ENCODE data around the gene BEST3. TPM values are rescaled to one million over a fixed set of nuclear protein-coding genes. Genes with fewer than 3 reads are reported as not detected.

The BEST3 gene
- total and polyA plus RNA-seq, 2 of the 4 experiments (the other 2 are of a cell fraction), result under 0.01 to 0.07 TPM

- H3K9ac ChIP-seq (ENCODE audit: low read depth, low read length), result no peak overlapping the region
- no peak for ATAC-seq (ENCODE audit: low read depth)
- no peak overlapping the region for H3K14ac ChIP-seq (replicated peaks; ENCODE audit: low read depth, low read length)
- H3K27ac ChIP-seq (ENCODE audit: insufficient read depth, low read length), result no peak overlapping the region
- H4K20me1 ChIP-seq (ENCODE audit: insufficient read depth, low read length), result no peaks in the 10 kb centered on the region
- H3K4me3 ChIP-seq (ENCODE audit: insufficient read depth, low read depth, low read length), result no peak overlapping the region
- H3K27me3 ChIP-seq (ENCODE audit: control insufficient read depth, insufficient read depth, low read length), result no peaks in the 10 kb centered on the region; the same call in 1 of the 2 replicates
- no peak overlapping the region for H2BK20ac ChIP-seq (ENCODE audit: low read depth, low read length)
- dilution Hi-C loops (cut with HindIII; ENCODE audit: low sequenced_read_pairs, unreplicated experiment), result no loop called here
- no peak overlapping the region for H2BK15ac ChIP-seq (ENCODE audit: low read depth, low read length)
- no peaks in the 10 kb centered on the region for H3K9me3 ChIP-seq (ENCODE audit: control insufficient read depth, insufficient read depth, low read length)
- intact Hi-C loops (cut with micrococcal nuclease), result no loop called here
- no peak overlapping the region for H2AK5ac ChIP-seq (ENCODE audit: low read depth, low read length)
- no CpG with 5 or more reads among the region's 1 CpG for WGBS, 2 experiments (ENCODE audit: extremely low coverage in 2 of 2, insufficient read length in 1 of 2)
- H3K4ac ChIP-seq (ENCODE audit: low read depth, low read length), result no peak overlapping the region
- H3K56ac ChIP-seq (ENCODE audit: extremely low read depth, insufficient read depth, low read length), result no peak overlapping the region
- H3K23ac ChIP-seq (ENCODE audit: low read depth, low read length), result no peak overlapping the region
- BruUV-seq (replicated peaks), result no TSS peak
- no peaks in the 10 kb centered on the region for H3K79me1 ChIP-seq (ENCODE audit: low read depth in 1 of 2, low read length in 2 of 2)
- no peaks in the 10 kb centered on the region for H3K36me3 ChIP-seq (ENCODE audit: control insufficient read depth, insufficient read depth, low read length)
- H4K5ac ChIP-seq (ENCODE audit: low read depth, low read length), result no peak overlapping the region
- no peak overlapping the region for H4K8ac ChIP-seq (ENCODE audit: low read depth in 2 of 2, low read length in 2 of 2)
- POLR2A ChIA-PET (ENCODE audit: unreplicated experiment), result no interaction called here
- no peak overlapping the region for H2AK9ac ChIP-seq (replicated peaks; ENCODE audit: low read depth, low read length, poor library complexity)
- H2AFZ ChIP-seq (replicated peaks; ENCODE audit: low read length, poor library complexity), result no peak overlapping the region
- no peak overlapping the region for H3K18ac ChIP-seq (ENCODE audit: low read depth, low read length)
- no peak overlapping the region for H2BK120ac ChIP-seq (ENCODE audit: low read depth, low read length)
- H4K91ac ChIP-seq (ENCODE audit: insufficient read depth, low read depth, low read length), result no peak overlapping the region
- no peak overlapping the region for H2BK5ac ChIP-seq (ENCODE audit: low read depth, low read length, poor library complexity, severe bottlenecking)
- H3K4me2 ChIP-seq (ENCODE audit: low read depth, low read length), result no peak overlapping the region
- CTCF ChIA-PET, result no interaction called here
- DNase-seq, result no peak
- H3K9me1 ChIP-seq (ENCODE audit: insufficient read depth, low read length), result no peaks in the 10 kb centered on the region
- H3K4me1 ChIP-seq (ENCODE audit: control insufficient read depth, insufficient read depth, low read length), result no peaks in the 10 kb centered on the region
- peak; percentile 40 for TF ChIP-seq MAFK (IDR thresholded peaks at IDR 0.05; ENCODE audit: low read depth, low read length)
- no peak for TF ChIP-seq ELK1 (IDR thresholded peaks at IDR 0.05; ENCODE audit: borderline replicate concordance, low read depth, low read length)
- TF ChIP-seq CHD1 (IDR thresholded peaks at IDR 0.05; ENCODE audit: low read depth, low read length), result no peak
- in situ Hi-C loops (cut with MboI; ENCODE audit: low sequenced_read_pairs), result no loop called here
These were observed 5.3 kb upstream of the BEST3 start for GRCh38 chr12:69704357-69704756.

Measured in IMR-90 (cell line).